Measurements from ENCODE around the gene ARHGAP1.

The ARHGAP1 gene

DNA sequence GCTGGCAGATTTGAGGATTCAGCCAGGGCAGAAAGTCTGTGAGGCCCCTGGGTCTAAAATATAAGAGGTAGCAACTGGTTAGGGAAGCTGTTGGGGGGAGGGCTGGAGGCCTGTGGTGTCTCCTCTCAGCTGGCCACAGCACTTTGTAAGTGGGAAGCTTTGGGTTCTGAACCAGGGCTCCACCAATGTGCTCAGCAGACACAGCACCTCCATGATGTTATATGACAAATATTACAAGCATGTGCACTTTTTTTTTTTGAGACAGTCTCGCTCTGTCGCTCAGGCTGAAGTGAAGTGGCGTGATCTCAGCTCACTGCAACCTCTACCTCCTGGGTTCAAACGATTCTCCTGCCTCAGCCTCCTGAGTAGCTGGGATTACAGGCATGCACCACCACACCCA, 8.0 kb downstream of the ARHGAP1 start:
- DNase-seq: no peak

DNA sequence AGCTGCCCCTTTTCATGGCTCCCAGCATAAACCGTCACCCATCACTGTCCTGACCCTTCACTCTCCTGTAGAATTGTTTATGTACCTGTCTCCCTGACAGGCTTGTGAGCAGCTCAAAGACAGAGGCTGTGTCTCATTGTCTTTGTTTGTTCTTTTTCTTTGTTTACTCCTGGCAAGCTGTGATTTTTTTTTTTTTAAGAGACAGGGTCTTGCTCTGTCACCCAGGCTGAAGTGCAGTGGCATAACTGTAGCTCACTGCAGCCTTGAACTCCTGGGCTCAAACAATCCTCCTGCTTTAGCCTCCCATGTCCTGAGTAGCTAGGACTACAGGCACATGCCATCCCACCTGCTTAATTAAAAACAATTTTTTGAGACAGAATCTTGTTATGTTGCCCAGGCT, 9.7 kb downstream of the ARHGAP1 start:
- DNase-seq: no peak

GRCh38 chr11:46686886-46687795, 13.3 kb downstream of the ARHGAP1 start:
- DNase-seq: no peak

- no peak for DNase-seq
Observed at GRCh38 chr11:46684367-46684766, 16.1 kb downstream of the ARHGAP1 start.

DNA sequence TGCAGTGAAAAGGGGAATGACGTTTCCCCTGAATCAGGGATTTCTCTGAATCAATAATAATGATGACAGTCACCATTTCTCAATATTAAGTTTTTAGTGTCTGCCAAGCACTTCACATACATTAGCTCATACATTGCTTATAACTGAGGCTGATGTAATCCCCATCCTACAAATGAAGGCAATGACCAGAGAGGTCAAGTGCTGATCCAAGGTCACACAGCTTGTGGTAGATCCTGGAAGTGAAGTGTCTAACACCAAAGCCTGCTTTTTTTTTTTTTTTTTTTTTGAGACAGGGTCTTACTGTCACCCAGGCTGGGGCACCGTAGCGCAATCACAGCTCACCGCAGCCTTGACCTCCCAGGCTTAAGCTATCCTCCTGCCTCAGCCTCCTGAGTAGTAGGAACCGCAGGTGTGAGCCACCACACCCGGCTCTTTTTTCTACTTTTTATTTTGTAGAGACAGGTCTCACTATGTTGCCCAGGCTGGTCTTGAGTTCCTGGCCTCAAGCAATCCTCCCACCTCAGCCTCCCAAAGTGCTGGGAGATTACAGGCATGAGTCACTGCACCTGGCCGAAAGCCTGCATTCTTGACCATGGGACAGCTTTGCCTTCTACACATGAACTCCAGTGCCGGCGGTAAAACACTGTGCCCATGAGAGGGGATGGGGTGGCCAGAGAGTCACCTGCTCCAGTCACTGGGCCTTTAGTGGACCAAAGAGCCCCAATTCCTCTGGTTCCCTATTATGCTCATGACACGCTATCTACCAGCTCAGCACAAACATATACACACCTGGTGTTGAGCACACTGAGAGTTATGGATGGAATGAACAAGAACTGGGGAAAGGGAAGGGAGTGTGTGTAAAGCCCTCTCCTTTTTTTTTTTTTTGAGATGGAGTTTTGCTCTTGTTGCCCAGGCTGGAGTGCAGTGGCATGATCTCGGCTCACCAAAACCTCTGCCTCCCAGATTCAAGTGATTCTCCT, 17.4 kb downstream of the ARHGAP1 start:
- DNase-seq: no peak

- DNase-seq: no peak
Observed at GRCh38 chr11:46681814-46682213, 18.6 kb downstream of the ARHGAP1 start.

- DNase-seq: no peak
Observed at GRCh38 chr11:46680815-46681214, 19.6 kb downstream of the ARHGAP1 start.

- no peak for DNase-seq
Observed at GRCh38 chr11:46680164-46680760, 20.2 kb downstream of the ARHGAP1 start.

GRCh38 chr11:46679241-46680163, 20.9 kb downstream of the ARHGAP1 start:
- DNase-seq: no peak

GRCh38 chr11:46678741-46679130, 21.7 kb downstream of the ARHGAP1 start:
- DNase-seq: no peak

DNA sequence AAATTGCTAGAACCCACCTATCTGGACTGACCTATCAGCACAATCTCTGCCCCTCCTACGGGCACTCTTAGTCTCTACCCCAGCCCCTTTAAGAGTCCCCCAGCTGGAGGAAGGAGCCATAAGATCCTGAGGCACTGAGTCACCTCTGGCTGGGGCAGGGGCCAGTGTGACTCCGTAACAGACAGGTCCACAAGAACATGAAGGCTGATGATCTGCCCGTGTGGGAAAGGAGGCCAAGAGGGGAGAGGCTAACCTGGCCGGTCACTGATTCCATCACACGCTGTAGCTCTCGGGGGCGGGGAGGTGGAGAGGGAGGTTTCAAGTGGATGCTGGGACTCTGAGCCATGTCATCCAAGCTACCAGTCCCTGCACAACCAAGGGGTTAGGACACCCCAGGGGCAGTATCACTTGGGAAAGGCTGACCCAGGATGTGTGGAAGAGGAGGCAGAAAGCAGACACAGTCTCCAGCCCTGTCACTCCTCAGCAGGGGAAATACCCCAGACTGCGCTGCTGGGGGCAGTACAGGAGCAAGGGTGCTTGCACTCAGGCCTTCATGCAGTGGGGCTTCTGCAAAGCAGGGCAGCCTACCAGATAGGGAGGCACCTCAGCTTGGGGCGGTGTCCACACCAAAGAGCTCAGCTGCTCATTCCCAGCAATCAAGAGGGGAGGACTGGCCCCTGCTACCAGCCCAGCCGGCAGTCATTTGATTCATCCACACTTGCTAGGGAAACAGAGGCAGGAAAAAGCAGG, 22.3 kb downstream of the ARHGAP1 start:
- DNase-seq: no peak

DNA sequence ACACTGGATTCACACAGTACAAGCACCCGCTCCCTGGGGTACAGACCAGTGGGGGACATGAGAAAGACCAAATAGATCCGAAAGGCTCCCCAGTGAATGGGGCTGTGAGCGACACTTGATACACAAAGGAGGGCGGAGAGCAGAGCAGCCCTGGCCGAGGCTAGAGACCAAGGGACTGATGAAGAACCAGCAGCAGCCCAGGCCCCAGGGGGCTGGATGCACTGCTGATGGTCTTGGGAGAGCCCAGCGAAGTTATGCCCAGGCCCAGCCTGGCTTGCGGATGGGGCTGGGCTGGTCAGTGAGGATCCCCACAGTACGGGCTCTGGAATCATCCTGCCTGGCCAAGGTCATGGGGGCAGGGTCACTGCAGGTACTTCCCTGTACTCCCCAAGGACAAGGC, 23.2 kb downstream of the ARHGAP1 start:
- DNase-seq: no peak

DNA sequence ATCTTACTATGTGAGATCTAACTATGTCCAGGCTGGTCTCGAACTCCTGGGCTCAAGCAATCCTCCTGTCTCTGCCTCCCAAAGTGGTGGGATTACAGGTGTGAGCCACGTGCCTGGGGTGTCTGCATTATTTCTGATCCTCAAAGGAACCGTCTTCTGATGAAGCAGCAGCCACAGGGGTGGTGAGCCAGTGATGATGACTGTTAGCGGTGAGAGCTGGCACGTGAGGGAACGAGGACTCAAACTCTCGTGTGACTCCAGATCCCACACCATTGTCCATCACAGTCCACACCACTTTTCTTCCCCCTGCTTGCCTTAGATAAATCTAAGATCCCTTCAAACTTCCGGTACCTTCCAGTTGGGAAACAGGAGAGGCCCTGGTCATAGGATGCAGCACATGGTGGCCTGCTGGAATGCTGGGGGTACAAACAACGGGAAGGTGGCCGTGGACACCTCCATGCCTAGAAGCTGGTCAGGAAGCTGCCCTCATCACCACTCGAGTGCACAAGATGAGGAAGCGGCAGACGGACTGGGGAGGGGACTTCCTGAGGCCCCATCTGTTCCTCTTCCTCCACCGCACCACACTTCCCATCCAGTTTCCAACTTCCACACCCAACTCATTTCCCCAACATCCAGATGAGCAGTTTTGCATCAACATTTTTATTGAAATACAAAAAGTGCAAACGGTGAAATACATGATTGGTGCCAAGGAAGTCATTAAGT, 23.8 kb downstream of the ARHGAP1 start:
- peak; percentile 31 for DNase-seq

GRCh38 chr11:46675949-46676348, 24.5 kb downstream of the ARHGAP1 start:
- DNase-seq: no peak

DNA sequence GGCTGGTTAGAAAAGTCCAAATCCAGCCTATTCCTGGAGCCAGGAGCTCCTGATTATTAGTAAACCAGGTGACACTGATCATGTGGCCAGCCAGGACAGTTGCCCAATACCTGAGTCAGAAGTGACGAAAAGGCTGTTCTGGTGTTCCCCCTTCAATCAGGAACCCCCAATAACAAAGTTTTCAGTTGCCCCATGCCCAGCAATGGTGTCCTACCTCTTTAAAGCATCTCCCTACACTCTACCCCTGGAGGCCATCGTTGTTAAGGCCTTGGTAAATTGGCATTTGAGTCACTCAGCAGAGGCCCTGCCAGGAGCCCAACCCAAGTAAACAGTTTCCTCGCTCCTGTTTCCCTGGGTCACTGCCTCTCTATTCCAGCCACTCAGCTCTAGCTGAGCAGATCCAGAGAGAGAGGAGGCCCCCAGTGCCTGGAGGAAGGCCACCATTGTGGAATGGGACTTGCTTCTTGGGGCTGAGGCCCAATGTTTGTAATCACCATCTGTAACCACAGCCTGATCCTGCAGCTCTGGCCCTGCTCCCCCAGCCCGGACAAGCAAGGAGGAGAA, 25.0 kb downstream of the ARHGAP1 start:
- DNase-seq: no peak

GRCh38 chr11:46674463-46675287, 25.7 kb downstream of the ARHGAP1 start:
- DNase-seq: peak; percentile 13

DNA sequence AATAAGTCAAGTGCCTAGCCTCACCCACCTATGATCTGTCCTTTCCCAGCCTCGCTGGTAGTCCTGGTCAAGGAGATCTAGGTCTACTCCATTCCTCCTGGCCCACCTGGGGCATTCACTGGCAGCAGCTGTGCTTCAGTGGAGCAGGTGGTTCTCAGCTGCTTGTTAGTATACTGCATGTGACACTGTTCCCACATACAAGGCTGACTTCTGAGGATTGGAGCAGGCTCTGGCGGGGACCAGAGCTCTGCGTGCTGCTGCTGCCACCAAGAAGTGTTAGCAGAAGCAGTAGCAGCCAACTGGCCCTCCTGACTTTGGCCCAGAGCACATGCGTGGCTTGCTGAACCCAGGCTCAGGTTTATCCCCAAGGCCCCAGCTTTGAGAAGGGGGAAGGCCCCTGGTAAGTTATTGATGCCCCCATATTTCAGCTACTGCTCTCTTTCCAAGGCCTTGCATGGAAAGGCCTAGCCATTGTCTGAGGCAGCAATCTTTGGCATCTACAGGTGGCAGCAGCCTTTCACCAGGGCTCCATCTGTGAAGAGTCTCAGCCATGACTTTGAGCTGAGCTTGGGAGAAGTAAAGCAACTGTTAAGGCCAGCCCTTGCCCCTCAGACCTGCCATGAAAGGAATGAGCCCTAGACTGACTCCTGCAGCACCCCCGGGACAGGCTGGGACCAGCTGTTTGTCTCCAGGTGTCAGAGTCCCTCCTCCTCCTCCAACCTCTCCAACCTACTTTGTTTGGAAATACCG, 26.5 kb downstream of the ARHGAP1 start:
- no peak for DNase-seq

GRCh38 chr11:46672381-46672839, 28.0 kb downstream of the ARHGAP1 start:
- DNase-seq: no peak

DNA sequence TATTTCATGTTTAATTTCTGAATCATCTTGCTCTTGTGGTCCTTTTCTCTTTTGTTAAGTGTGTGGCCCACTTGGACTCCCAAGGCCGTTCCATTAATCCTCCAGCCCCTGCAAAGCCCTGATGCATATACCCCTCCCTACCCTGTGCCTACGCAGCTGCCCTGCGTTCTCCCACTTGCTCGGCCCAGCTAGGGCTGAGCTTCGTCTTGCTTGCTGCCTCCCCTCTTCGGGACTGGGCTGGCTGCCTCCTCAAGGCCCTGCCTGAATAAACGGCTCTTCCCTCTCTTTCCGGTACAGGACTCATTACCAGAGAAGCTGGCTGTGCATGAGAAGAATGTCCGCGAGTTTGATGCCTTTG, 28.5 kb downstream of the ARHGAP1 start:
- no peak for DNase-seq
